ENCODE results near the gene UTP14C.

DNA sequence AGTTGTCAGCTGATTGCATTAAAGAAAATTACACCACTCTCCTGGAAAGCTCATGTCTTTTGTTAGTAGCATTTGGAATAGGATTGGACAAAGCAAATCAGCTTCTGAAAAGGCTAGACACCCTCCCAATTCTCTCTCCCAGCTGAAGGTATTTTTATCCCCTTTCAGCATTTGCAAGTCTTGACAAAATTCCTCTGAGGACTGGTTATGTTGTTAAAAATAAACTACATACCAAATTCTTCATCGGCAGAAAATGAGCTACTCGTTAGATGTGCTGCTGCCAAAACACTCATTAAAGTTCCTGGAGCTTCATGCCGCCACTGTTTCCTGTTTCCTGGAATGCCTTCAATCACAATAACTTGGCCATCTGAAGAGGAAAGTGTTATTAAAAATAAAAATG is 37.1 kb downstream of the UTP14C start:
- TF ChIP-seq TAF1 (IDR thresholded peaks at IDR 0.05; ENCODE audit: low read depth) (no peak), CREB1 (IDR thresholded peaks at IDR 0.05; ENCODE audit: low read depth) (no peak), EP300 (IDR thresholded peaks at IDR 0.05; ENCODE audit: borderline replicate concordance) (no peak), RAD21 (IDR thresholded peaks at IDR 0.05; ENCODE audit: low read depth) (no peak), NFIC (IDR thresholded peaks at IDR 0.05) (no peak), EGR1 (IDR thresholded peaks at IDR 0.05) (no peak), FOXM1 (IDR thresholded peaks at IDR 0.05; ENCODE audit: borderline replicate concordance, low read depth) (no peak), TCF12 (IDR thresholded peaks at IDR 0.05; ENCODE audit: low read depth) (no peak), YY1 (IDR thresholded peaks at IDR 0.05; ENCODE audit: low read depth) (no peak), TEAD4 (IDR thresholded peaks at IDR 0.05) (0 out of 2 replicates have a peak, but pooled peaks have one; percentile 23), CEBPB (IDR thresholded peaks at IDR 0.05) (no peak)
- TF ChIP-seq, protein P1, sequence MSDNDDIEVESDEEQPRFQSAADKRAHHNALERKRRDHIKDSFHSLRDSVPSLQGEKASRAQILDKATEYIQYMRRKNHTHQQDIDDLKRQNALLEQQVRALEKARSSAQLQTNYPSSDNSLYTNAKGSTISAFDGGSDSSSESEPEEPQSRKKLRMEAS (IDR thresholded peaks at IDR 0.05), result no peak
- TF ChIP-seq, protein P2, sequence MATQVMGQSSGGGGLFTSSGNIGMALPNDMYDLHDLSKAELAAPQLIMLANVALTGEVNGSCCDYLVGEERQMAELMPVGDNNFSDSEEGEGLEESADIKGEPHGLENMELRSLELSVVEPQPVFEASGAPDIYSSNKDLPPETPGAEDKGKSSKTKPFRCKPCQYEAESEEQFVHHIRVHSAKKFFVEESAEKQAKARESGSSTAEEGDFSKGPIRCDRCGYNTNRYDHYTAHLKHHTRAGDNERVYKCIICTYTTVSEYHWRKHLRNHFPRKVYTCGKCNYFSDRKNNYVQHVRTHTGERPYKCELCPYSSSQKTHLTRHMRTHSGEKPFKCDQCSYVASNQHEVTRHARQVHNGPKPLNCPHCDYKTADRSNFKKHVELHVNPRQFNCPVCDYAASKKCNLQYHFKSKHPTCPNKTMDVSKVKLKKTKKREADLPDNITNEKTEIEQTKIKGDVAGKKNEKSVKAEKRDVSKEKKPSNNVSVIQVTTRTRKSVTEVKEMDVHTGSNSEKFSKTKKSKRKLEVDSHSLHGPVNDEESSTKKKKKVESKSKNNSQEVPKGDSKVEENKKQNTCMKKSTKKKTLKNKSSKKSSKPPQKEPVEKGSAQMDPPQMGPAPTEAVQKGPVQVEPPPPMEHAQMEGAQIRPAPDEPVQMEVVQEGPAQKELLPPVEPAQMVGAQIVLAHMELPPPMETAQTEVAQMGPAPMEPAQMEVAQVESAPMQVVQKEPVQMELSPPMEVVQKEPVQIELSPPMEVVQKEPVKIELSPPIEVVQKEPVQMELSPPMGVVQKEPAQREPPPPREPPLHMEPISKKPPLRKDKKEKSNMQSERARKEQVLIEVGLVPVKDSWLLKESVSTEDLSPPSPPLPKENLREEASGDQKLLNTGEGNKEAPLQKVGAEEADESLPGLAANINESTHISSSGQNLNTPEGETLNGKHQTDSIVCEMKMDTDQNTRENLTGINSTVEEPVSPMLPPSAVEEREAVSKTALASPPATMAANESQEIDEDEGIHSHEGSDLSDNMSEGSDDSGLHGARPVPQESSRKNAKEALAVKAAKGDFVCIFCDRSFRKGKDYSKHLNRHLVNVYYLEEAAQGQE (IDR thresholded peaks at IDR 0.05; ENCODE audit: low read depth), result no peak
- TF ChIP-seq, protein P3, sequence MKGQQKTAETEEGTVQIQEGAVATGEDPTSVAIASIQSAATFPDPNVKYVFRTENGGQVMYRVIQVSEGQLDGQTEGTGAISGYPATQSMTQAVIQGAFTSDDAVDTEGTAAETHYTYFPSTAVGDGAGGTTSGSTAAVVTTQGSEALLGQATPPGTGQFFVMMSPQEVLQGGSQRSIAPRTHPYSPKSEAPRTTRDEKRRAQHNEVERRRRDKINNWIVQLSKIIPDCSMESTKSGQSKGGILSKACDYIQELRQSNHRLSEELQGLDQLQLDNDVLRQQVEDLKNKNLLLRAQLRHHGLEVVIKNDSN (IDR thresholded peaks at IDR 0.05), result no peak

Data from Ishikawa (cell line).